Naive B cell (primary cell): ENCODE results near the gene CPNE7. TPM values are rescaled to one million over a fixed set of nuclear protein-coding genes. Genes with fewer than 3 reads are reported as not detected.

Experiments
- ATAC-seq, 2 donors: fragments of 150-1000 bp; cut with Tn5 transposase; 2 replicates each; pipeline ENCODE4 v1.10.0; 2021; ENCODE audit warnings: low read depth in 2 of 2, mild to moderate bottlenecking in 2 of 2, moderate library complexity in 2 of 2
- DNase-seq: peaks from one replicate; pipeline ENCODE4 v3.0.0; 2022
- H3K27ac Mint-ChIP-seq, 6 donors: one replicate each; pipeline ENCODE4 v1.8.0; 2020 to 2022; ENCODE audit warnings: mild to moderate bottlenecking in 6 of 6, mixed read lengths in 6 of 6, moderate library complexity in 5 of 6, inconsistent platforms in 2 of 6
- H3K27me3 Mint-ChIP-seq, 3 donors: one replicate each; pipeline ENCODE4 v1.8.0; 2021 to 2022; ENCODE audit warnings: mixed read lengths in 3 of 3, mild to moderate bottlenecking in 1 of 3
- H3K36me3 Mint-ChIP-seq, 2 donors: one replicate each; pipeline ENCODE4 v1.8.0; 2020 to 2022; ENCODE audit warnings: mixed read lengths in 2 of 2, inconsistent platforms in 1 of 2, mild to moderate bottlenecking in 1 of 2
- H3K4me1 Mint-ChIP-seq, 3 donors: one replicate each; pipeline ENCODE4 v1.8.0; 2020 to 2022; ENCODE audit warnings: mixed read lengths in 3 of 3, inconsistent platforms in 1 of 3, mild to moderate bottlenecking in 1 of 3, moderate library complexity in 1 of 3
- H3K4me3 Mint-ChIP-seq, 8 donors: one replicate each; pipeline ENCODE4 v1.8.0; 2020 to 2022; ENCODE audit warnings: mild to moderate bottlenecking in 8 of 8, mixed read lengths in 8 of 8, moderate library complexity in 8 of 8, inconsistent platforms in 2 of 8
- H3K9me3 Mint-ChIP-seq, 7 donors: one replicate each; pipeline ENCODE4 v1.8.0; 2020 to 2022; ENCODE audit warnings: mixed read lengths in 7 of 7, mild to moderate bottlenecking in 5 of 7, inconsistent platforms in 2 of 7, moderate library complexity in 1 of 7
- polyA plus RNA-seq, 6 donors: library from polyadenylated mRNA; unstranded; fragments of 300-500 nt; fragmentation: Illumina TruSeq; gene quantifications; one replicate each; pipeline ENCODE4 v1.2.3, GENCODE V29; 2021; ENCODE audit warnings: low read depth in 6 of 6

The CPNE7 gene
- polyA plus RNA-seq, 6 donors from 2014 or later = not detected

DNA sequence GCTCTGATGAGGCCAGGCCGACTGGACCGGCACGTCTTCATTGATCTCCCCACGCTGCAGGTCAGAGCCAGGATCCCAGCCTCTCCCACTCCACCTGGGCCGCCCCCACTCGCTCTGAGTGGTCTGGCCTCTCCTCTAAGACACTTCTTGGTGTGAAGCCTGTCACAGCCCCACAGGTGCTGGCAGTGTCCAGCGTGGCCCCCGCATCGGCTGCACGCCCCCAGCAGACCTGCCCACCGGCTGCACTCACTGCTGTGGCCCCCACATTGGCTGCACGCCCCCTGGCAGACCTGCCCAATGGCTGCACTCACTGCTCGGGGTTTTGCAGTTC lies 30.9 kb upstream of the CPNE7 start:
- no peak overlapping the region for H3K4me3 Mint-ChIP-seq
- no peak for ATAC-seq
- H3K27me3 Mint-ChIP-seq = no peaks in the 10 kb centered on the region
- no peaks in the 10 kb centered on the region for H3K9me3 Mint-ChIP-seq
- peaks cover 8 to 15% (median 9%) of the 10 kb centered on the region in 3 donors for H3K4me1 Mint-ChIP-seq
- H3K36me3 Mint-ChIP-seq = peaks cover 15% of the 10 kb centered on the region in 2 donors
- no peak for DNase-seq
- no peak overlapping the region for H3K27ac Mint-ChIP-seq

DNA sequence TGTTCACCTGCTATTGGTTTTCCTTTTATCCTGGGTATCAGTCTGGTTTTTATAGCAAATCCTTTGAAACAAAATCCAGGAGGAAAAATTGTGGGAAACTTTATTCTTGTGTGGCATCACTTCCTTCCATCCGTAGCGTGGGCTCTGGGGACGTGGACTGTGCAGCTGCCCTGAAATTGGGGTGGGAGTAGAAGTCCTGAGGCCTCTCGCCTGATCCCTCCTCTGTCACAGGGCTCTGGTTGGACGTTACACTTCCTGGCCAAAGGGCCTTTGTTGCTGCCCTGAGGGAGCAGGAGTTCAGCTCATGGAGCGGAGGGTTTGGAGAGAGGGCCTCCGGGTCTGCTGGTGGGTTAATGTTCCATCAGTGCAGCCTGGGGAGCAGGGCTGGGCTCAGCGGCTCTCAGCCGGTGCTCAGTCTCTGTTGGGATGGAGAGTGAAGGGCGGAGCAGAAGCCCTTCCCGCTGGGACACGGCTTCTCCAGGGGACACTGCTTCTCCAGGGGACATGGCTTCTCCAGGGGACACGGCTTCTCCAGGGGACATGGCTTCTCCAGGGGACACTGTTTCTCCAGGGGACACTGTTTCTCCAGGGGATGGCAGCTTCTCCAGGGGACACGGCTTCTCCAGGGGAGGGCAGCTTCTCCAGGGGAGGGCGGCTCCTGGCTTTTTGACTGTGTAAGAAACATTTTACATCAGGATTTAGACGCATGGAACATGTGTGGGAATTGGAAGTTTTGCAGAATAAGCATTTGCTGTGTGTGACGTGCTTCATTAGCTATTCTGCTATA lies 30.3 kb upstream of the CPNE7 start:
- Mint-ChIP-seq H3K36me3 (peaks cover 11 to 17% of the 10 kb centered on the region in 2 donors), H3K9me3 (no peaks in the 10 kb centered on the region), H3K4me1 (peaks cover 8 to 17% (median 9%) of the 10 kb centered on the region in 3 donors), H3K27ac (no peak overlapping the region), H3K4me3 (peak overlapping the region in 1 of 8 donors; percentile 56), H3K27me3 (no peaks in the 10 kb centered on the region)
- ATAC-seq (no peak), DNase-seq (no peak)

DNA sequence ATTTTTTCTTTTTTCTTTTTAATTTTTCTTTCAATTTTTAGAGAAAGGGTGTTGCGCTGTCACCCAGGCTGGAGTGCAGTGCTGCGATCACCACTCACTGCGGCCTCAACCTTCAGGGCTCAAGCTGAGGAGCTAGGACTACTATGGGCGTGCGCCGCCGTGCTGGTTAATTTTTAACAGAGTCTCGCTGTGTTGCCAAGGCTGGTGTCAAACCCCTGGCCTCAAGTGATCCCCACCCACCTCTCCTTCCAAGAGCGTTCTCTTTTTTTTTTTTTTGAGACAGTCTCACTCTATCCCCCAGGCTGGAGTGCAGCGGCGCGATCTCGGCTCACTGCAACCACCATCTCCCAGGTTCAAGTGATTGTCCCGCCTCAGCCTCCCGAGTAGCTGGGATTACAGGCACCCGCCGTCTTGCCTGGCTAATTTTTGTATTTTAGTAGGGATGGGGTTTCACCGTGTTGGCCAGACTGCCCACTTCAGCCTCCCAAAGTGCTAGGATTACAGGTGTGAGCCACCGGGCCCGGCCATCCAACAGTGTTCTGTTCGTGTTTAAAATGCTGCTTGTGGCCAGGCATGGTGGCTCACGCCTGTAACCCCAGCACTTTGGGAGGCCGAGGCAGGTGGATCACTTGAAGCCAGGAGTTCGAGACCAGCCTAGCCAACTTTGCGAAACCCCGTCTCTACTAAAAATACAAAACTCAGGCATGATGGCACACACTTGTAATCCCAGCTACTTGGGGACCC lies 29.6 kb upstream of the CPNE7 start:
- ATAC-seq (no peak), DNase-seq (no peak)
- Mint-ChIP-seq H3K36me3 (peaks cover 11 to 17% of the 10 kb centered on the region in 2 donors), H3K4me3 (peak overlapping the region in 1 of 8 donors; percentile 29), H3K9me3 (no peaks in the 10 kb centered on the region), H3K27me3 (no peaks in the 10 kb centered on the region), H3K4me1 (peaks cover 8 to 17% (median 9%) of the 10 kb centered on the region in 3 donors), H3K27ac (no peak overlapping the region)

DNA sequence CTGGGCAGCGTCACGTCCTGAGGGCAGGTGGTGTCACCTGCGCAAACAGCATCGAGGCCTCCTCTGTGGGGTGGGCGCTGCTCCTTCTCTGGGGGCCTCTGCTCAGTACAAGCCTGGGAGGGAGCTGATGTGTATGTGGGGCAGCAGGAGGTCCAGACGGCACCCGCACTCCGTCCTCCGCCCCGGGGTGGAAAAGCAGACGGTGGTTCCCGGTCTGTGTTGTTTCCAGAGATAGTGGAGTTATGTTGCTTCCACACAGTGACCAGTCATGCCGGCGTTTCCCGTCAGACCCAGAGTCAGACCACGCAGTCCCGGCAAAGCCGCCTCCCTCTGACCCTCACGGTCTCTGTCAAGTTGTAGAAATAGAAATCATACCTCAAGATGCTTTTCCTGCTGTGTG lies 28.8 kb upstream of the CPNE7 start:
- H3K9me3 Mint-ChIP-seq = no peaks in the 10 kb centered on the region
- H3K4me3 Mint-ChIP-seq = no peak overlapping the region
- ATAC-seq (no peak), DNase-seq (no peak)
- no peaks in the 10 kb centered on the region for H3K27me3 Mint-ChIP-seq
- peak overlapping the region in 1 of 6 donors; percentile 41 for H3K27ac Mint-ChIP-seq
- H3K36me3 Mint-ChIP-seq = peaks cover 17% of the 10 kb centered on the region in 2 donors
- H3K4me1 Mint-ChIP-seq = peaks cover 8 to 17% (median 9%) of the 10 kb centered on the region in 3 donors

DNA sequence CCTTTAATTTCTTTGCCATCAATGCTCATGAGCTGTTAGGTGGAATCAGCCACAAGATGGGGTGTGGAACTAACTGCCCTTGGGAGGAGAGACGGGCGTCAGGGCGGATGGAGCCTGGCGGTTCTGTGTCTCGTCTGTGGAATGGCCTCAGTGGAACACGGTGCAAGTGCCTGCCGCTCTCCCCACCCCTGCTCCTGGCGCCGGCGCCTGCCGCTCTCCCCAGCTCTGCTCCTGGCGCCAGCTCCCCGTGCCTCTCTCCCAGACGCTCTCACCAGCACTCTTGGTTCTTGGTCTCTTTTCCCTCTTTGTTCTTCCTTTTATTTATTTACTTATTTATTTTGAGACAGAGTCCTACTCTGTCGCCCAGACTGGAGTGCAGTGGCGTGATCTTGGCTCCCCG lies 28.3 kb upstream of the CPNE7 start:
- no peak overlapping the region for H3K27ac Mint-ChIP-seq
- H3K27me3 Mint-ChIP-seq = no peaks in the 10 kb centered on the region
- H3K4me3 Mint-ChIP-seq = no peak overlapping the region
- H3K4me1 Mint-ChIP-seq = peaks cover 8 to 17% (median 9%) of the 10 kb centered on the region in 3 donors
- no peak for ATAC-seq
- peaks cover 17% of the 10 kb centered on the region in 2 donors for H3K36me3 Mint-ChIP-seq
- no peak for DNase-seq
- H3K9me3 Mint-ChIP-seq = no peaks in the 10 kb centered on the region

- ATAC-seq (no peak), DNase-seq (no peak)
- Mint-ChIP-seq H3K4me3 (no peak overlapping the region), H3K27me3 (no peaks in the 10 kb centered on the region), H3K4me1 (peaks cover 8 to 17% (median 9%) of the 10 kb centered on the region in 3 donors), H3K36me3 (peaks cover 17% of the 10 kb centered on the region in 2 donors), H3K9me3 (no peaks in the 10 kb centered on the region), H3K27ac (peak overlapping the region in 1 of 6 donors; percentile 47)
Measured at GRCh38 chr16:89547860-89548259, 27.7 kb upstream of the CPNE7 start.

- Mint-ChIP-seq H3K4me1 (peaks cover 8 to 17% (median 9%) of the 10 kb centered on the region in 3 donors), H3K27me3 (no peaks in the 10 kb centered on the region), H3K36me3 (peaks cover 17% of the 10 kb centered on the region in 2 donors), H3K4me3 (no peak overlapping the region), H3K27ac (no peak overlapping the region), H3K9me3 (no peaks in the 10 kb centered on the region)
- DNase-seq = no peak
- ATAC-seq = peak; percentile 55 to 56
Measured at GRCh38 chr16:89548344-89549006, 27.1 kb upstream of the CPNE7 start.

DNA sequence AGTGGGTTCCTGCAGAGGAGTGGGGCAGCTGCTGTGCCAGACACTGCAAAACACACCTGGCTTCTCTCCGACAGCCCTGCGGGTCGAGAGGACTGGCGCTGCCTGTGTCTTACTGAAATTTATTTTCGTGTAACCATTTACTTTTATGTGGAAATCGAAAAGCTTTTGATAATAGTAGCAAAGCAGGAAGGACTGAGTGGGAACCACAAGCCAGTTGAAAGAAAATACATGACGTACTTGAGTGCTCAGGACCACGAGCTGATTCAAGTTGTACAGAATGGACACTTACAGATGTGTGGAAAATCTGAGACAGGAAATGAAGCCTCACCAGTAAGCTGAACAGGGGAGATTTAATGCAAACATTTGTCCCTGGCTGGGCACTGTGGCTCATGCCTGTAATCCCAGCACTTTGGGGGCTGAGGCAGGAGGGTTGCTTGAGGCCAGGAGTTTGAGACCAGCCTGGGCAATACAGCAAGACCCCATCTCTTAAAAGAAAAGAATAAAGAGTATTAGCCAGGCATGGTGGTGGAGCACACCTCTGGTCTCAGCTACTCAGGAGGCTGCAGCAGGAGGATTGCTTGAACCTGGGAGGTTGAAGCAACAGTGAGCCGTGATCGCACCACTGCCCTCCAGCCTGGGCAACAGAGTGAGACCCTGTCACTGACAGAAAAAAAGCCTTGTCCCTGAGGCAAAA lies 26.4 kb upstream of the CPNE7 start:
- ATAC-seq = no peak

DNA sequence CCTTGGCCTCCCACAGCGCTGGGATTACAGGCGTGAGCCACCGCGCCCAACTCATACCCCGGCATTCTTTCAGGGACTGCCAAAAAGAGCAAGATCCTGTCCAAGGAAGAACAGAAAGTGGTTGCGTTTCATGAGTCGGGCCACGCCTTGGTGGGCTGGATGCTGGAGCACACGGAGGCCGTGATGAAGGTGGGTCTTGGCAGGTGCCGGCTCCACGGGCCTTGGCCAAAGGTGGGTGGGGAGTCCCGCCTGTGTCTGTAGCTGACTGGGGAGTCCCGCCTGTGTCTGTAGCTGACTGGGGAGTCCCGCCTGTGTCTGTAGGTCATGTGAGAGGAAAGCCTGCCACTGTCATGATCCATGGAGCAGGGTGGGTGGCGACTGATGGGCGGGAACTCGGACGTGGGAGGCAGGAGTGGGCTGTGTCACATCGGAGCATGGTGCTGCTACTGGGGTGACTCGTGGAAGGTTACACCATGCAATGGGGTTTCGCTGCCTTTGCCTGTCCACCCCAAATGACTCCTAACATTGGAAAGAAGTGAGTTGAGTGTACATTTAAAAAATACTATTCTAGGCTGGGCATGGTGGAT lies 25.0 kb upstream of the CPNE7 start:
- Mint-ChIP-seq H3K4me3 (no peak overlapping the region), H3K27ac (no peak overlapping the region), H3K27me3 (no peaks in the 10 kb centered on the region)

More for the DNA sequence above, 26.4 kb upstream of the CPNE7 start:
- Mint-ChIP-seq H3K9me3 (no peaks in the 10 kb centered on the region), H3K27ac (peak overlapping the region in 1 of 6 donors; percentile 32), H3K36me3 (peaks cover 17% of the 10 kb centered on the region in 2 donors), H3K27me3 (no peaks in the 10 kb centered on the region), H3K4me3 (no peak overlapping the region), H3K4me1 (peaks cover 8 to 17% (median 9%) of the 10 kb centered on the region in 3 donors)
- no peak for DNase-seq

GRCh38 chr16:89552329-89552728 lies 23.2 kb upstream of the CPNE7 start:
- Mint-ChIP-seq H3K4me1 (peaks cover 8 to 21% (median 12%) of the 10 kb centered on the region in 3 donors), H3K9me3 (no peaks in the 10 kb centered on the region), H3K4me3 (no peak overlapping the region), H3K36me3 (peaks cover 10 to 18% of the 10 kb centered on the region in 2 donors), H3K27ac (no peak overlapping the region), H3K27me3 (no peaks in the 10 kb centered on the region)
- DNase-seq (no peak), ATAC-seq (no peak)

More for the DNA sequence above, 25.0 kb upstream of the CPNE7 start:
- Mint-ChIP-seq H3K4me1 (peaks cover 8 to 17% (median 9%) of the 10 kb centered on the region in 3 donors), H3K9me3 (no peaks in the 10 kb centered on the region), H3K36me3 (peaks cover 17% of the 10 kb centered on the region in 2 donors)
- DNase-seq (no peak), ATAC-seq (no peak)

DNA sequence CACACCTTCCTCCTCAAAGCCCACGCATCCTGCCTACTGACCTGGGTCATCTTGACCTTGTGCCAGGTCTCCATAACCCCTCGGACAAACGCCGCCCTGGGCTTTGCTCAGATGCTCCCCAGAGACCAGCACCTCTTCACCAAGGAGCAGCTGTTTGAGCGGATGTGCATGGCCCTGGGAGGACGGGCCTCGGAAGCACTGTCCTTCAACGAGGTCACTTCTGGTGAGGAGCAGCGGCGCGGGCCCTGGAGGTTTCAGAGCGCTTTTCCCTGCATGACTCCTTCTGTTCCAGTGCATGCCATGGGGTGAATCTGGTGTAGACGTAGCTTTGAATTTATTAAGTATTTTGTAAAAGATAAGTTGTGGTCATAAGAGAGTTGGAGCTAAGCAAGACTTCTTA lies 22.6 kb upstream of the CPNE7 start:
- no peak for DNase-seq
- H3K4me3 Mint-ChIP-seq = no peak overlapping the region
- no peaks in the 10 kb centered on the region for H3K9me3 Mint-ChIP-seq
- H3K4me1 Mint-ChIP-seq = peaks cover 8 to 26% (median 16%) of the 10 kb centered on the region in 3 donors
- peaks cover 10 to 18% of the 10 kb centered on the region in 2 donors for H3K36me3 Mint-ChIP-seq
- no peaks in the 10 kb centered on the region for H3K27me3 Mint-ChIP-seq
- no peak for ATAC-seq
- no peak overlapping the region for H3K27ac Mint-ChIP-seq

DNA sequence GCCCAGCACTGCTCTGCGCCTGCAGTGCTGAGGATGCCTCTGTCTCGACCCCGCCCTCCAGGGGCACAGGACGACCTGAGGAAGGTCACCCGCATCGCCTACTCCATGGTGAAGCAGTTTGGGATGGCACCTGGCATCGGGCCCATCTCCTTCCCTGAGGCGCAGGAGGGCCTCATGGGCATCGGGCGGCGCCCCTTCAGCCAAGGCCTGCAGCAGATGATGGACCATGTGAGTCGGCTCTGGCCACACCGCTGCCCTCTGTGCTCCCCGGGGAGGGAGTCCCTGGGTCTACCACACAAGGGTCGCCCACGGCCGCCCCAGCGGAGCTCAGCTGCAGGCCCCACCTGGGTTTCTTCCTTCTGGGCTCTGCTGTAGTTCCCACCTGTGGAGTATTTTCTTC lies 21.8 kb upstream of the CPNE7 start:
- ATAC-seq = no peak
- peaks cover 8 to 24% (median 16%) of the 10 kb centered on the region in 3 donors for H3K4me1 Mint-ChIP-seq
- no peaks in the 10 kb centered on the region for H3K27me3 Mint-ChIP-seq
- H3K27ac Mint-ChIP-seq = no peak overlapping the region
- no peak overlapping the region for H3K4me3 Mint-ChIP-seq
- no peaks in the 10 kb centered on the region for H3K9me3 Mint-ChIP-seq
- peaks cover 10 to 18% of the 10 kb centered on the region in 2 donors for H3K36me3 Mint-ChIP-seq
- DNase-seq = no peak

DNA sequence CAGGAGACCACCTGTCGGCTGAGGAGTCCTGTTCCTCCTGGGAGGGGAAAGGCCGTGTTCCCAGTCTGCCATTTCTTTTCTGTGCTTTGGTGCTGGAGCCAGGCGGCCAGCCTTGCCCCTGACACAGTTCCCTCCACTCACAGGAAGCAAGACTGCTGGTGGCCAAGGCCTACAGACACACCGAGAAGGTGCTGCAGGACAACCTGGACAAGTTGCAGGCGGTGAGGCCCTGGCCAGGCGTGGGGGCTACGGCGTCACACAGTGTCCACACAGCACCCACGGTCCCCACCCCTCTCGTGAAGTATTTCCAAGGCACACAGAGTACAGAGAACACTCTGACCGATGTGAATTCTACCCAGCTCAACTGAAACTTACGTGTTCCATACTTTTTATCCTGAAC lies 21.2 kb upstream of the CPNE7 start:
- Mint-ChIP-seq H3K36me3 (peaks cover 5 to 14% of the 10 kb centered on the region in 2 donors), H3K4me3 (no peak overlapping the region), H3K9me3 (no peaks in the 10 kb centered on the region), H3K4me1 (peaks cover 4 to 19% (median 11%) of the 10 kb centered on the region in 3 donors), H3K27me3 (no peaks in the 10 kb centered on the region), H3K27ac (no peak overlapping the region)
- no peak for ATAC-seq
- no peak for DNase-seq
